GM20000 (cell line): ENCODE results near the gene KCNN2.

Experiments used
- DNase-seq: peaks from one replicate; pipeline ENCODE4 v3.0.0; 2012; ENCODE audit warnings: low spot score
- TF ChIP-seq, protein P1 (sequence below): IDR thresholded peaks from 2 replicates; pipeline ENCODE4 v1.5.1; 2012; ENCODE audit warnings: mild to moderate bottlenecking, control low read depth; ENCODE audit errors: extremely low read depth, missing control alignments

The KCNN2 gene

DNA sequence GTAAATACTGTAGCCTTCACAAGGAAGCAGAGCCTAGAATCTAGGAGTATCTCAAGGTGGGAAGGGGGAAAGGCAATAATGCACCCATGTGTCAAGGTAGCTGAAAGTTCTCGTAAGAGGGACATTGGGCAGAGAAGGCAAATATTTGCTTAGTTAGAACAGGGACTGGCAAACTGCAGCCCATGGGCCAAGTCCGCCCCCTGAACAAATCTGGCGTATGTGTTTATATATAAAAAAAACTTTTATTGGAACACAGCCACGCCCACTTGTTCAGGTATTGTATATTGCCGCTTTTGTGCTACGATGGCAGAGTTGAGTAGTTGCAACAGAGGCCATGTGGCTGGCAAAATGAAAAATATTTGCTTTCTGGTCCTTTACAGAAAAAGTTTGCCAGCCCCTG is 16.1 kb downstream of the KCNN2 start:
- TF ChIP-seq, protein P1, sequence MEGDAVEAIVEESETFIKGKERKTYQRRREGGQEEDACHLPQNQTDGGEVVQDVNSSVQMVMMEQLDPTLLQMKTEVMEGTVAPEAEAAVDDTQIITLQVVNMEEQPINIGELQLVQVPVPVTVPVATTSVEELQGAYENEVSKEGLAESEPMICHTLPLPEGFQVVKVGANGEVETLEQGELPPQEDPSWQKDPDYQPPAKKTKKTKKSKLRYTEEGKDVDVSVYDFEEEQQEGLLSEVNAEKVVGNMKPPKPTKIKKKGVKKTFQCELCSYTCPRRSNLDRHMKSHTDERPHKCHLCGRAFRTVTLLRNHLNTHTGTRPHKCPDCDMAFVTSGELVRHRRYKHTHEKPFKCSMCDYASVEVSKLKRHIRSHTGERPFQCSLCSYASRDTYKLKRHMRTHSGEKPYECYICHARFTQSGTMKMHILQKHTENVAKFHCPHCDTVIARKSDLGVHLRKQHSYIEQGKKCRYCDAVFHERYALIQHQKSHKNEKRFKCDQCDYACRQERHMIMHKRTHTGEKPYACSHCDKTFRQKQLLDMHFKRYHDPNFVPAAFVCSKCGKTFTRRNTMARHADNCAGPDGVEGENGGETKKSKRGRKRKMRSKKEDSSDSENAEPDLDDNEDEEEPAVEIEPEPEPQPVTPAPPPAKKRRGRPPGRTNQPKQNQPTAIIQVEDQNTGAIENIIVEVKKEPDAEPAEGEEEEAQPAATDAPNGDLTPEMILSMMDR = no peak
- no peak for DNase-seq

DNA sequence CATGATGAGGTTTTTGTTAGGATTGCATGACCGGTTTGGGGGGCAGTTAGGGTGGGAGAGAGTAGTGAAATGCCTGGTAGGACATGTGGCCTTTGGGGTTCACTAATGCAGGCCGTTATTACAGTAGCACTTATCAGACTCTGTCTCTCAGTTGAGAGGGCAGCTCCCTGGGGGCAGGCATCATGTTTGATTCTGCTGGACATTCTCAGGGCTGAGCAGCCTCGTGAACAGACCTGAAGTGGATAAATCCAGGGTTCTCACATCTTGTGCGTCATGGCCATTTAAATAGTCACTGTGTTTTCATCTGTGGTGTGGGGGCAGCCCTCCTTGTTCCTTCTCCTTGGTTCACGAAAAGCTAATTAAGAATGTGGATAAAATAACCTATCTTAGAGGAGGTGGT is 18.9 kb downstream of the KCNN2 start:
- no peak for DNase-seq
- TF ChIP-seq, protein P1 = no peak

DNA sequence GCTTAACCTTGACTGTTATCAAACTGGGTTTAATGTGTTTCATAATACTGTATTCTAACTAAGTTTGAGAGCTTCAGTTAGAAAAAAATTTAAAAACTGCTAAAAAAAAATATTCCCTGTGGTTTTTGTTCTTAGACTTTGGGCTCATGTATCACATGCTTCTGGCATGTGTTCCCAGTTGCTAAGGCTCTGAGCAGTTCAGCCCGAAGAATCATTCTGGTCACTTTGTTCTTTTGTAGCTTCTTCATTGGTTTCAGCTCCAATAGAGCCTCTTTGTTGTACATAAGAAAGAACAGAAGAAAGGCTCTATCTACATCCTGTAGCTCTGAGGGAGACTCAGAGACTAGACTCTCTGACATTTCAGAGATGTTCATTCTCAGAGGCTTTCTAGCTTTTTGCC is 25.6 kb downstream of the KCNN2 start:
- TF ChIP-seq, protein P1 = no peak
- DNase-seq = no peak

DNA sequence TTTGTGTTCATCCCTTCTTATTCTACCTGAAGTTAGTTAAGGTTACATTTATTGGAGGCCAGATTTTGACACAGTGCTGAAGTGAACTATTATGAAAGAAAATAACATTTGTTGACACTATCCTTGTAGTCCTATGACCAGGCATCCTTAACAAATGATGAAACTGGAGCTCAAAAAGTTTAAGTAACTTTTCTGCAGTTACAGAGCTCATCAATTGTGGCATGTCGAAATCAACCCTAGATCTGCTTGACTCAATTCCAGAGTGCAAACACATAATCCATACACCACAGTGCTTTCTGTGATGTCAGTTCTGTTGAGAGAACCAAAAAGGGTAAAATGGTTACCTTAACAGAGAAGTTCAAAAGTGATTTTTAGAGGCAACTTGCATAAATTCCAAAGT is 28.6 kb downstream of the KCNN2 start:
- no peak for DNase-seq
- TF ChIP-seq, protein P1 = no peak

DNA sequence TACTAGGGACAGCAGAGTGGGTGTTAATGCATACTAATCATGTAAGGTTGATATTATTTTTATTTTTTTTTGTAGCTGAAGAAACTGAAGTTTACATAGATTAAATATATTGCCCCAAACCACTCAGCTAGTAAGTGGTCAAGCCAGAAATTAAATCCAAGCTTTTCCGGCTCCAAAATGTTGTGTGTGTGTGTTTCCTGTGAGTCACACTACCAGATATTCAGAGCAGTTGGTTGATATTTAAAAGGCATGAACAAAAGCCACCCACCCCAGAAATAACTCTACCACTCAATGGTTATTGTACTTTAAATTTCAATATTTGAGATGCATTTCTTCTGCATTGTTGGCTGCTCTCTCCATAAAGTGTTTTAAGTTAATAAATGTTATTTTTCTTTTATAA is 29.5 kb downstream of the KCNN2 start:
- TF ChIP-seq, protein P1 = no peak
- DNase-seq = no peak

DNA sequence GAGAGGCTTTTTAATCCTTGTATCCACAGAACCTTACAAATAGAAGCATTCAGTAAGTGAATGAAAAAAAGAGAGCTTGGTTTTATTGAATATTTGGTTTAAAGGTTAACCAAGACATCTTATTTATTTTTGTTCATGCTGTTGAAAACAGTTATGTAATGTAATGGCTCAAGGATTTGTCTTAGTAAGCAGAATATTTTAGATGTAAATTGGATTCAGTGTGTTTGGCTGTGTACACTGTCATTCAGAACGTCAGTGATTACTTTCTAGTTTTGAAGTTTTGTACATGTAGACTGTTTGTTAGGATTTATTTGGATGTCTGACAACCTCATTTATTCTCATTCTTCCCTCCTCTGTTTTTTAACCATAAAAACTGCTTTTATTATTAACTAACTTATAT is 31.3 kb downstream of the KCNN2 start:
- DNase-seq = no peak
- TF ChIP-seq, protein P1 = no peak

DNA sequence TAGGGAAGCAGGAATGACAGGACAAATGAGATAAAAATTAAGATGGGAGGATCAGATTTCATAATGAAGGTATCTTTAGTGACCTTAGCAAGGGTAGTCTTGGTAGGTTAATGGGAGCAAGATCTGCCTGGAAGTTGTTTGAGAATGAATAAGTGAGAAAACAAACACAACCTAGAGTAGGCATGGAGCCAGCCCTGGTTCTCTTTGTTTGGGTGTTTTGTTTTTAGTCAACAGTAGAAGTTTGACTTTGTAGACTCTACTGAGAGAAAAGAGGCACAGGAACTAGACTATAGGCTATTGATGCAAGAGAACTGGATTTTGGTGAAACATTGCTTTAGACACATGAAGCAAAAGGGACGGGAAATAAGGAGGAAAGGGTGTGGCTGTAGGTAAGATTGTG is 40.3 kb downstream of the KCNN2 start:
- DNase-seq = no peak
- TF ChIP-seq, protein P1 = no peak
